ENCODE measurements around the gene ZNF518B. TPM values are rescaled to one million over a fixed set of nuclear protein-coding genes. Genes with fewer than 3 reads are reported as not detected.

The ZNF518B gene
- total and polyA plus RNA-seq, 10 of the 15 experiments (the other 5 are each of a cell fraction or from before 2014, with no cell fraction given) = 2.7 to 20.5 (median 9.2) TPM

DNA sequence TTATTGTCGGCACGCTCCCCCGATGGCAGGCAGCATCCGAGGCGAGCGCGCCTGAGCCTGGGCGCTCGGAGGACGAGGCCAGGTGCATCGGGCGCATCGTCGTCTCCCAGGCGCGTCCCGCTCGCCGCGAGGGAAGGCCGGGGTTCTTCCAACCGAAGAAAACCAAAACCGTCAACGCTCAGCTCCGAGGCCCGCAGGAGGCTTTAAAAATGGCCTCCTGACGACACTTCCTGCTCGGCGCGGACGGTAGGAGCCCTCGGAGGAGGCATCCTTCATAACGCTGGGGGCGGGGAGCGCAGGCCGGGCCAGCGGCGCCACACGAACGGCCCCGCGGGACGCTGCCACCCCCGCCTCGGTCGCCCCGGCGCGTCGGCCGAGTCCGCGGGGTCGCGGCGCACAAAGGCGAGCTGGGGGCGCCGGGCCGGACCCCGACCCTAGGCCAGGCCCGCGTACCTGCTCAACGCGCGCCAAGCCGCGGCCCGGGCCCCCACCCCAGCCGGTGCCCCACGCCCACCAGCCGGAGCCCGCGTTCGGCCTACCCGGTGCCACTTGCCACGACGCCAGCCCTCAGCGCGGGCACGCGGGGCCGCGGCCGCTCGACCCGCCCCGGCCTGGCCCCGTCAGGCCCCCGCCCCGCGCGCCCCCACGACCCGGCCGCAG, 501 bp downstream of the ZNF518B start:
- peak; percentile 87 for FAIRE-seq
- Histone ChIP-seq H3K4me3 (peak overlapping the region; percentile 82), H3K79me2 (ENCODE audit: control insufficient read depth, insufficient read depth, low read length) (peaks cover 11% of the 10 kb centered on the region), H3K27me3 (replicated peaks in 1 of 2; ENCODE audit: control insufficient read depth in 2 of 2, insufficient read depth in 2 of 2, low read length in 1 of 2) (peaks cover 0 to under 1% of the 10 kb centered on the region in 2 experiments; a peak in 1 of 4 replicates), H3K9ac (ENCODE audit: control insufficient read depth, insufficient read depth, low read length) (peak overlapping the region; percentile 66), H2AFZ (ENCODE audit: control insufficient read depth, low read depth, low read length) (peak overlapping the region; percentile 93), H3K36me3 (ENCODE audit: control insufficient read depth in 2 of 2, insufficient read depth in 2 of 2, low read length in 1 of 2) (peaks cover 0 to 4% of the 10 kb centered on the region in 2 experiments; a peak in 1 of 4 replicates), H3K27ac (ENCODE audit: control insufficient read depth, insufficient read depth) (peak overlapping the region; percentile 65), H3K9me3 (replicated peaks; ENCODE audit: control insufficient read depth, insufficient read depth, low read length) (no peaks in the 10 kb centered on the region; the same call in 2 of the 3 replicates), H3K4me2 (ENCODE audit: control insufficient read depth, insufficient read depth) (peak overlapping the region; percentile 78), H3K4me1 (ENCODE audit: control insufficient read depth, insufficient read depth, low read length) (no peaks in the 10 kb centered on the region), H4K20me1 (ENCODE audit: control insufficient read depth, insufficient read depth) (no peaks in the 10 kb centered on the region; the same call in 1 of the 2 replicates)
- intact Hi-C loops (cut with micrococcal nuclease; ENCODE audit: unreplicated experiment) = loop anchor here (10.0 kb wide), 1 partner anchor 968 kb away; the partner anchor contains the start of gene HS3ST1
- ATAC-seq = peak; percentile 67
- no peak for DNase-seq (ENCODE audit: low read depth, low spot score)
- 8% methylated on average over 56 of the region's 96 CpGs for WGBS (ENCODE audit: insufficient coverage, insufficient replicate concordance, low lambda C conversion rate, missing lambda C conversion rate)
- BruUV-seq (replicated peaks) = no TSS peak
- POLR2A ChIA-PET = interaction anchor here (0.7 to 1.5 kb wide), 4 partner anchors 33 to 450 kb away, joined by 3 to 4 read pairs (median 4); partner anchors contain the start of gene WDR1
- in situ Hi-C loops (cut with MboI) = no loop called here
- RAD21 ChIA-PET (ENCODE audit: unreplicated experiment) = interaction anchor here (1.0 kb wide), 1 partner anchor 291 kb away, joined by 3 read pairs; no protein-coding TSS in a partner anchor
- SMC1A ChIA-PET (ENCODE audit: uncharacterized antibody, unreplicated experiment) = interaction anchor here (1.2 kb wide), 1 partner anchor 13 kb away, joined by 3 read pairs; no protein-coding TSS in a partner anchor
- CTCF ChIA-PET = interaction anchor here (1.0 to 1.6 kb wide), 4 partner anchors 8 to 95 kb away, joined by 4 read pairs; no protein-coding TSS in a partner anchor
- TF ChIP-seq TCF3 (IDR thresholded peaks at IDR 0.05; ENCODE audit: borderline replicate concordance, insufficient read depth, low read depth, low read length) = no peak
- TF ChIP-seq, protein P1, sequence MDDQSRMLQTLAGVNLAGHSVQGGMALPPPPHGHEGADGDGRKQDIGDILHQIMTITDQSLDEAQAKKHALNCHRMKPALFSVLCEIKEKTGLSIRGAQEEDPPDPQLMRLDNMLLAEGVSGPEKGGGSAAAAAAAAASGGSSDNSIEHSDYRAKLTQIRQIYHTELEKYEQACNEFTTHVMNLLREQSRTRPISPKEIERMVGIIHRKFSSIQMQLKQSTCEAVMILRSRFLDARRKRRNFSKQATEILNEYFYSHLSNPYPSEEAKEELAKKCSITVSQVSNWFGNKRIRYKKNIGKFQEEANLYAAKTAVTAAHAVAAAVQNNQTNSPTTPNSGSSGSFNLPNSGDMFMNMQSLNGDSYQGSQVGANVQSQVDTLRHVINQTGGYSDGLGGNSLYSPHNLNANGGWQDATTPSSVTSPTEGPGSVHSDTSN (IDR thresholded peaks at IDR 0.05; ENCODE audit: insufficient replicate concordance, low read depth, low read length) = no peak
- no peak for TF ChIP-seq RAD21 (IDR thresholded peaks at IDR 0.05; ENCODE audit: insufficient read depth, low read depth, low read length)
- TF ChIP-seq POLR2AphosphoS2 (IDR thresholded peaks at IDR 0.05; ENCODE audit: low read depth, low read length) = no peak
- TF ChIP-seq, protein P2, sequence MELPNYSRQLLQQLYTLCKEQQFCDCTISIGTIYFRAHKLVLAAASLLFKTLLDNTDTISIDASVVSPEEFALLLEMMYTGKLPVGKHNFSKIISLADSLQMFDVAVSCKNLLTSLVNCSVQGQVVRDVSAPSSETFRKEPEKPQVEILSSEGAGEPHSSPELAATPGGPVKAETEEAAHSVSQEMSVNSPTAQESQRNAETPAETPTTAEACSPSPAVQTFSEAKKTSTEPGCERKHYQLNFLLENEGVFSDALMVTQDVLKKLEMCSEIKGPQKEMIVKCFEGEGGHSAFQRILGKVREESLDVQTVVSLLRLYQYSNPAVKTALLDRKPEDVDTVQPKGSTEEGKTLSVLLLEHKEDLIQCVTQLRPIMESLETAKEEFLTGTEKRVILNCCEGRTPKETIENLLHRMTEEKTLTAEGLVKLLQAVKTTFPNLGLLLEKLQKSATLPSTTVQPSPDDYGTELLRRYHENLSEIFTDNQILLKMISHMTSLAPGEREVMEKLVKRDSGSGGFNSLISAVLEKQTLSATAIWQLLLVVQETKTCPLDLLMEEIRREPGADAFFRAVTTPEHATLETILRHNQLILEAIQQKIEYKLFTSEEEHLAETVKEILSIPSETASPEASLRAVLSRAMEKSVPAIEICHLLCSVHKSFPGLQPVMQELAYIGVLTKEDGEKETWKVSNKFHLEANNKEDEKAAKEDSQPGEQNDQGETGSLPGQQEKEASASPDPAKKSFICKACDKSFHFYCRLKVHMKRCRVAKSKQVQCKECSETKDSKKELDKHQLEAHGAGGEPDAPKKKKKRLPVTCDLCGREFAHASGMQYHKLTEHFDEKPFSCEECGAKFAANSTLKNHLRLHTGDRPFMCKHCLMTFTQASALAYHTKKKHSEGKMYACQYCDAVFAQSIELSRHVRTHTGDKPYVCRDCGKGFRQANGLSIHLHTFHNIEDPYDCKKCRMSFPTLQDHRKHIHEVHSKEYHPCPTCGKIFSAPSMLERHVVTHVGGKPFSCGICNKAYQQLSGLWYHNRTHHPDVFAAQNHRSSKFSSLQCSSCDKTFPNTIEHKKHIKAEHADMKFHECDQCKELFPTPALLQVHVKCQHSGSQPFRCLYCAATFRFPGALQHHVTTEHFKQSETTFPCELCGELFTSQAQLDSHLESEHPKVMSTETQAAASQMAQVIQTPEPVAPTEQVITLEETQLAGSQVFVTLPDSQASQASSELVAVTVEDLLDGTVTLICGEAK (IDR thresholded peaks at IDR 0.05; ENCODE audit: borderline replicate concordance) = peak; percentile 44; the same call in 1 of the 2 replicates
- peak; percentile 53 for TF ChIP-seq LARP7 (IDR thresholded peaks at IDR 0.05)
- TF ChIP-seq SREBF2 (IDR thresholded peaks at IDR 0.05; ENCODE audit: low read length) = no peak
- peak; percentile 32 for TF ChIP-seq KLF5 (IDR thresholded peaks at IDR 0.05; ENCODE audit: partially characterized antibody)
- TF ChIP-seq CBX5 (IDR thresholded peaks at IDR 0.05; ENCODE audit: low read depth) = peak; percentile 89; the same call in 1 of the 2 replicates
- peak; percentile 52; the same call in 1 of the 2 replicates for TF ChIP-seq DPF2 (IDR thresholded peaks at IDR 0.05)
- TF ChIP-seq RCOR1 (conservative IDR thresholded peaks at IDR 0.05; ENCODE audit: low read depth, low read length) = no peak
- TF ChIP-seq RAD51 (IDR thresholded peaks at IDR 0.05) = no peak
- no peak for TF ChIP-seq ZNF384 (IDR thresholded peaks at IDR 0.05; ENCODE audit: borderline replicate concordance, low read depth, low read length)
- TF ChIP-seq MEF2B (IDR thresholded peaks at IDR 0.05; ENCODE audit: partially characterized antibody, poor library complexity, severe bottlenecking) = no peak
- TF ChIP-seq TAF1 (IDR thresholded peaks at IDR 0.05; ENCODE audit: borderline replicate concordance, low read depth, low read length) = no peak
- no peak for TF ChIP-seq PAX8 (IDR thresholded peaks at IDR 0.05)
- TF ChIP-seq GATAD2B (conservative IDR thresholded peaks at IDR 0.05; ENCODE audit: low read depth) = peak; percentile 91; the same call in 1 of the 2 replicates
- TF ChIP-seq NR2F1 (conservative IDR thresholded peaks at IDR 0.05) = peak; percentile 63; the same call in 1 of the 2 replicates

All from GM12878 (cell line).